ENCODE results near the gene DHX32.

GRCh38 chr10:125845617-125846016 lies 35.5 kb downstream of the DHX32 start:
- TF ChIP-seq CTCF (IDR thresholded peaks at IDR 0.05; ENCODE audit: insufficient read depth, low read length, poor library complexity, severe bottlenecking), result no peak
- TF ChIP-seq EZH2phosphoT487 (conservative IDR thresholded peaks at IDR 0.05; ENCODE audit: low read length), result no peak
